ENCODE measurements around the gene PGBD2. TPM values are rescaled to one million over a fixed set of nuclear protein-coding genes. Genes with fewer than 3 reads are reported as not detected.

Gene PGBD2
- total and polyA plus RNA-seq, 2 of the 8 experiments (the other 6 are each of a cell fraction or from before 2014, with no cell fraction given), result 4.5 to 7.7 TPM

DNA sequence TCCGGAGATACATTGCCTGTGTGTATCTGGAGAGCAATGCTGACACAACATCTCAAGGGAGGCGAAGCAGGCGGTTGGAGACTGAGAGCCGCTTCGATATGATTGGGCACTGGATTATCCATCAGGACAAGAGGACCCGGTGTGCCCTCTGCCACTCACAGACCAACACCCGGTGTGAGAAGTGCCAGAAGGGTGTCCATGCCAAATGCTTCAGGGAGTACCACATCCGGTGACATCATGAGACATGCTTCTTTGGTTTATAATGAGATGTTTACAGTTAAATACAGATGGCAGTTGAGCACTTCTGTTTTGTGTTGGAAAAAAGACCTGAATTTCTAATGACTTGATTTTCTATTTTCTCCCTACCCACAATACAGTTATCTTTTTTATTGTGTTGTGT, 12.1 kb downstream of the PGBD2 start:
- no peaks in the 10 kb centered on the region for H3K4me1 ChIP-seq (replicated peaks in 1 of 4; ENCODE audit: control insufficient read depth in 3 of 4, insufficient read depth in 4 of 4, low read length in 3 of 4)
- ChIA-PET CTCF (ENCODE audit: partially characterized antibody) (no interaction called here), POLR2A (ENCODE audit: partially characterized antibody) (interaction anchor here (0.8 kb wide), 1 partner anchor 12 kb away, joined by 3 read pairs; no protein-coding TSS in a partner anchor)
- H3K4me3 ChIP-seq (ENCODE audit: extremely low read depth in 1 of 4, insufficient read depth in 2 of 4, low read depth in 3 of 4, low read length in 4 of 4), result no peak overlapping the region
- no peak overlapping the region for H2BK20ac ChIP-seq (ENCODE audit: low read length)
- no peak overlapping the region for H2BK15ac ChIP-seq (ENCODE audit: low read length)
- WGBS, 2 experiments (ENCODE audit: extremely low coverage in 1 of 2, insufficient coverage in 1 of 2, insufficient read length in 1 of 2, insufficient replicate concordance in 2 of 2, low coverage in 1 of 2, low lambda C conversion rate in 2 of 2, missing lambda C conversion rate in 1 of 2), result 96% methylated on average over 8 of the region's 8 CpGs; no CpG with 5 or more reads in 1 of the 2 experiments
- H3K9ac ChIP-seq (replicated peaks in 1 of 4; ENCODE audit: extremely low read depth in 1 of 4, low read depth in 3 of 4, low read length in 3 of 4), result no peak overlapping the region
- FAIRE-seq (no peak), DNase-seq (ENCODE audit: low read depth in 1 of 2, low spot score in 2 of 2) (no peak)
- H3K27me3 ChIP-seq (replicated peaks in 1 of 4; ENCODE audit: control insufficient read depth in 3 of 4, extremely low read depth in 1 of 4, insufficient read depth in 3 of 4, low read length in 3 of 4), result no peaks in the 10 kb centered on the region
- H2AFZ ChIP-seq (ENCODE audit: low read length), result no peak overlapping the region
- peaks cover 8 to 35% (median 24%) of the 10 kb centered on the region in 4 experiments for H3K36me3 ChIP-seq (ENCODE audit: control insufficient read depth in 2 of 4, insufficient read depth in 4 of 4, low read length in 3 of 4)
- no peak overlapping the region for H3K4ac ChIP-seq (replicated peaks; ENCODE audit: insufficient read length, low read depth, low read length)
- H2AK5ac ChIP-seq (ENCODE audit: low read depth, low read length), result no peak overlapping the region
- no peak overlapping the region for H3K27ac ChIP-seq (ENCODE audit: low read depth, low read length)
- no peak overlapping the region for H4K91ac ChIP-seq (replicated peaks; ENCODE audit: insufficient read length, low read length)
- no peak overlapping the region for H3K56ac ChIP-seq (replicated peaks; ENCODE audit: insufficient read length, low read depth, low read length)
- H2BK5ac ChIP-seq (ENCODE audit: low read depth, low read length), result no peak overlapping the region
- no peak overlapping the region for H4K8ac ChIP-seq (ENCODE audit: extremely low read depth, insufficient read depth, low read length)
- no peak overlapping the region for H3K14ac ChIP-seq (ENCODE audit: insufficient read length)
- H2BK12ac ChIP-seq (ENCODE audit: low read depth, low read length), result no peak overlapping the region
- H4K5ac ChIP-seq (ENCODE audit: insufficient read length, low read depth, low read length), result no peak overlapping the region
- no peaks in the 10 kb centered on the region for H3K79me2 ChIP-seq (ENCODE audit: control insufficient read depth in 1 of 2, insufficient read depth in 2 of 2, low read length in 2 of 2)
- H3K79me1 ChIP-seq (ENCODE audit: low read depth, low read length), result peaks cover 2% of the 10 kb centered on the region; the same call in 1 of the 2 replicates
- no peak overlapping the region for H3K4me2 ChIP-seq (ENCODE audit: insufficient read depth in 1 of 2, low read depth in 2 of 2, low read length in 2 of 2)
- no peaks in the 10 kb centered on the region for H3K23me2 ChIP-seq (ENCODE audit: low read depth, low read length)
- H3K18ac ChIP-seq (ENCODE audit: extremely low read depth, low read length), result no peak overlapping the region
- H3K23ac ChIP-seq (ENCODE audit: insufficient read length), result no peak overlapping the region
- no peaks in the 10 kb centered on the region for H3K9me3 ChIP-seq (ENCODE audit: insufficient read depth in 2 of 2, low read depth in 1 of 2, low read length in 1 of 2)
- no peak overlapping the region for H2BK120ac ChIP-seq (replicated peaks; ENCODE audit: low read depth, low read length)
- H4K20me1 ChIP-seq (replicated peaks in 1 of 2; ENCODE audit: control insufficient read depth in 1 of 2, insufficient read depth in 2 of 2, low read length in 2 of 2), result peaks cover 0 to 6% of the 10 kb centered on the region in 2 experiments
- TF ChIP-seq CHD1 (IDR thresholded peaks at IDR 0.05; ENCODE audit: low read depth, low read length) (no peak), JUND (IDR thresholded peaks at IDR 0.05; ENCODE audit: low read length) (no peak), SAP30 (IDR thresholded peaks at IDR 0.05; ENCODE audit: insufficient read depth, insufficient replicate concordance, low read length) (no peak), GABPA (IDR thresholded peaks at IDR 0.05; ENCODE audit: borderline replicate concordance, insufficient read depth, low read length) (no peak), RBBP5 (IDR thresholded peaks at IDR 0.05; ENCODE audit: borderline replicate concordance, low read depth, low read length) (no peak), KDM4A (IDR thresholded peaks at IDR 0.05; ENCODE audit: low read depth, low read length, severe bottlenecking) (no peak), EZH2 (IDR thresholded peaks at IDR 0.05; ENCODE audit: low read depth, low read length, severe bottlenecking) (no peak), TCF12 (IDR thresholded peaks at IDR 0.05; ENCODE audit: low read depth, low read length) (no peak), POLR2AphosphoS5 (IDR thresholded peaks at IDR 0.05; ENCODE audit: low read depth, low read length) (no peak), RXRA (IDR thresholded peaks at IDR 0.05; ENCODE audit: insufficient read depth, low read depth, low read length) (no peak), RFX5 (IDR thresholded peaks at IDR 0.05; ENCODE audit: borderline replicate concordance, low read depth, low read length) (no peak), CBX5 (IDR thresholded peaks at IDR 0.05; ENCODE audit: low read depth, low read length) (no peak)
- TF ChIP-seq, protein P1, sequence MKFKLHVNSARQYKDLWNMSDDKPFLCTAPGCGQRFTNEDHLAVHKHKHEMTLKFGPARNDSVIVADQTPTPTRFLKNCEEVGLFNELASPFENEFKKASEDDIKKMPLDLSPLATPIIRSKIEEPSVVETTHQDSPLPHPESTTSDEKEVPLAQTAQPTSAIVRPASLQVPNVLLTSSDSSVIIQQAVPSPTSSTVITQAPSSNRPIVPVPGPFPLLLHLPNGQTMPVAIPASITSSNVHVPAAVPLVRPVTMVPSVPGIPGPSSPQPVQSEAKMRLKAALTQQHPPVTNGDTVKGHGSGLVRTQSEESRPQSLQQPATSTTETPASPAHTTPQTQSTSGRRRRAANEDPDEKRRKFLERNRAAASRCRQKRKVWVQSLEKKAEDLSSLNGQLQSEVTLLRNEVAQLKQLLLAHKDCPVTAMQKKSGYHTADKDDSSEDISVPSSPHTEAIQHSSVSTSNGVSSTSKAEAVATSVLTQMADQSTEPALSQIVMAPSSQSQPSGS (IDR thresholded peaks at IDR 0.05; ENCODE audit: low read length), result no peak
